ENCODE data around the gene ATG7.
A peak's percentile ranks its signal among the peaks of the same experiment; 100 is the strongest.

Gene ATG7

DNA sequence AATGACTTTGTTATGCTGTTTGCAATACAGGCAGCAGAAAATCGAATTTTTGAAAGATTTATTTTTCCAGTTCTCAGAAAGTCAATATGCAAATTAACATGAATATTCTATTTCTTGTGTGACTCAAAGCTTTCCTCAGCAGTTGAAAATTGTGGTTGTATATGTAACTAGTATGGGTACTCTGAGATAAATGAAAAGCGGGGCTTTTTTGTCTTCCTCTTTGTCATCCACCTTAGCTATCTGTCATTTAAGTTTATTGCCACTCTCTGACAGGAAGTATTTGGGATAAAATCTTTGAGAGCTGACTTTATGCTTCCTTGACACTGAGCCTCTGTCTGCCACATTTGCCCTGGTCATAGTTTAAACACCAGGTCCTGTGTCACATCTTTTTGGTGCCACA, 91.5 kb downstream of the ATG7 start:
- DNase-seq = no peak

- no peak for DNase-seq
Measured at GRCh38 chr3:11364181-11364580, 92.0 kb downstream of the ATG7 start.

DNA sequence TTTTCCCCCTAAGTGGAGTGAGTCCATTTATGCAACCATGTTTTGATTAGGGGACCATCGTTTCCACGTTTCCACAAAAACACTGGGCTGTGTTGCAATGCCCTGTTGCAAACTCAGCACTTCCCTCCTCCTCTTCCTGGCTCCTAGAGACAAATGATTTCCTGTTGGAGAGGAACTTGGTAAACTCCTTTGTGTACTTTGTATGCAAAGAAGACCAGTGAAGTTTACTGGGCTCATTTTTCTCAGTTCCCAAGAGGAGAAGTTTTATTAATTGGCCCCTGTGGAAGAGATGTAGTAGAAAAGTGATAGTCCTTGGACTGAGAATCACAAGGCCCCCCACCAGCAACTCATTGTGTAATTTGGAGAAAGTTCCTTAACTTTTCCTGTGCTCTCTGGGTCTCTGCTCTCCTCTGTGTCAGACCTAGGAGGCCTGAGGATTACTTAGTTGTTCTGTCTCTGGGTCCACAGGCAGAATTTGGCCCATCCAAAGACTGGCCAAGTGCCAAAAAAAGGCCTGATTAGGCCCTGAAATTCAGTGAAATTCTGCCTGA, 95.0 kb downstream of the ATG7 start:
- peak in 1 of 2 donors; percentile 41 for DNase-seq

- DNase-seq = no peak
Measured at GRCh38 chr3:11370191-11370590, 98.0 kb downstream of the ATG7 start.

DNA sequence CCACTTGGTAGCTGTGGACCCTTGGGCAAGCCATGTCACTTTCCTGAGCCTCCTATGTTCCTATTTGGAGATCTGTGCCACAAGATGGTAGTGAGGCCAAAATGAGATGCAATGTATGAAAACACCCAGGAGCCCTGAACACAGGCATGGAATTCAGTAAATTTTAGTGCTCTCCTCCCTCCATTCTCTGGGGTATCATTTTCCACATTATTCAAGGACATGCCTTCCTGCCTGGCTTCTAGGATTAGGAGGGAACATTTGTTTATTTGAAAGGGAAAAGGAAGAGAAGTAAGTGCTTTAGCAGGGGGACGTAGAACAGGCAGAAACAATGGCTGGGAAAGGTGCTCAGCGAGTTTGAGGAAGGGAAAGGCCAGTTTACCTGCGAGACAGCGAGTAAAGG, 98.8 kb downstream of the ATG7 start:
- no peak for DNase-seq

- no peak for DNase-seq
Measured at GRCh38 chr3:11371747-11372146, 99.5 kb downstream of the ATG7 start.

DNA sequence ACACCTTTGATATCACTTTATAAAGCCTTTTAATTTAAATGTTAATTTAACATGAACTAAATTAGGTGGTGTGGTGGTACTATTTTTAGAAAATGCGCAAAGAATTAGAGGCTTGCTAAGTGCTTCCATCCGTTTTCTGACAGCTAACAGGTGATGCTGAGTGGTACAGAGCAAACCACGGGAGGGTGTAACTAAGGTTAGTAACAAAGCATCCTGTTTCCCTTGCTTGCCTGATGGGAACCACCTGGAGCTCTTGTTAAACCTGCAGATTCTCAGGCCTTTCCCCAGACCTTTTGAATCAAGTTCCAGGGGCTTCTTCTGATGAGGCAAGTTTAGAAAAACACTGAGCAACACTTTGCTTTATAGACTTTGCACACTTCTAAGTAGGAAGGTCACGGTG, 101.0 kb downstream of the ATG7 start:
- no peak for DNase-seq

DNA sequence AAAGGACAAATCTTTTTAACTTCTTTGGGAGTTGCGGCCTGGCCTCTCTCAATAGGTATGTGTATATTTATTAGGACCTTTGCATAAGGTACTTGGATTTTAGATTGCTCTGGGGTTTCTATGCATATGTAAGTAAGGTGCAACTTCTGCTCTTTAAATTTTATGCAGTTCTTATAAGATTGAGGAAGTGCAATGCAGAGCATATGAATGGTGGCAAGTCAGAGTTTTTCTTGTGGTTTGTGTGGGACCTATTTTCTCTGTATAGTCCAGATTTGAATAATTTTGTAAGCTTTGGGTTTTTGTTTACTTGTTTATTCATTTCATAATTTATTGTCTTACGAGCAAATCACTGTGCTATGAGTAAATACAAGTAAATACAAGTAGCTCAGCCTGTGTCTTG, 101.5 kb downstream of the ATG7 start:
- no peak for DNase-seq

GRCh38 chr3:11375333-11376088, 103.3 kb downstream of the ATG7 start:
- DNase-seq = no peak

DNA sequence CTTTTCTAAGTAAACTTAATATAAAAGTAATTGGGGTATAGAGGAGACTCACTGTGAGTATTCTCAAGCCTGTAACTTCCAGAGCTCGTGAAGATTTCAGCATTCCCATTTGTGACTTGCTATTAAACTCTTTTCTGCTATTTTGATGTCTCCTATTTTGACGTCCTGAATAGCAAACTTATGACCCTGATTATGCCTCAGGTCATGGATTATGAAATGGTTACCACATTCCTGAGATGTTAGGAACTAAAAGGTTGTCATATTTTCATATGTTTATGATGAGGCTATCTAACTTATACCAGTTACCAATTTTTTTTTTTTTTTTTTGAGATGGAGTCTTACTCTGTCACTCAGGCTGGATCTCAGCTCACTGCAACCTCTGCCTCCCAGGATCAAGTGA, 105.5 kb downstream of the ATG7 start:
- no peak for DNase-seq

GRCh38 chr3:11379238-11379823, 107.1 kb downstream of the ATG7 start:
- DNase-seq = peak in 1 of 2 donors; percentile 79

- no peak for DNase-seq
Measured at GRCh38 chr3:11379824-11380701, 107.9 kb downstream of the ATG7 start.

DNA sequence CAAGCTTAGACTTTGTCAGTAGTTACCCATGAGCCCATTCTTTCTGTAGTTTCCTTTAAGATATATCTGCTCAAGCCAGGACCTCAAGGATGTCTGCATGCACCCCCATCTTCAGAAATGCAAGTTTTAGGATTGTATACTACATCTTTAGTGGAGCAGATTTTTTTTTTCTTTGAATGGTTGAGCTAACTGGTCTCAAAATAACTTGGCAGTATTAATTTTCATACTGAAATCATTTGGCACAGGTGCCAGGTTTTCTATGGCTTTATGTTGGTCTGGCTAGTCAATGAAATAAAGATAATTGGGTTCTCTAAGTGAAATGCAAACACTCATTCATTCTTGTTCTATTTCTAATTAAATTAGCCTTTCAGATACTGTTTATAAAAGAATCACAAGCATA, 108.9 kb downstream of the ATG7 start:
- no peak for DNase-seq

DNA sequence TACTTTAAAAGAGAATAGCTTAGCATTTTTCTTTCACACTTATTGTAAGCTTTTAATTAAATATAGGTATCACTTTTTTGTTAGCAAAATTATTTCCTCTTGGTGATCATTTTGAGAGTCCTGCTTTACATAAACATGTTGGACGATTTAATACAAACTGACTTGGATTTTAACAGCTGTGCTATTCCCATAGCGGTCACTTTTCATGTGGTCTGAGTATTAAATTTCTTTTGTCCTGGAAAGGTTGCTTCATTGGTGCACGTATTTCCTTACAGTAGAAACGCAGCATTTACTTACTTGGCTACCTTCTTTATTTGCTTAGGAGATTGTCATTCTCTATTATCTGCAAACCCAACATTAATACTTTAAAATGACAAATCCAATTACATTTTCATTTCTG, 109.4 kb downstream of the ATG7 start:
- no peak for DNase-seq

GRCh38 chr3:11382146-11382745, 110.0 kb downstream of the ATG7 start:
- DNase-seq = no peak

DNA sequence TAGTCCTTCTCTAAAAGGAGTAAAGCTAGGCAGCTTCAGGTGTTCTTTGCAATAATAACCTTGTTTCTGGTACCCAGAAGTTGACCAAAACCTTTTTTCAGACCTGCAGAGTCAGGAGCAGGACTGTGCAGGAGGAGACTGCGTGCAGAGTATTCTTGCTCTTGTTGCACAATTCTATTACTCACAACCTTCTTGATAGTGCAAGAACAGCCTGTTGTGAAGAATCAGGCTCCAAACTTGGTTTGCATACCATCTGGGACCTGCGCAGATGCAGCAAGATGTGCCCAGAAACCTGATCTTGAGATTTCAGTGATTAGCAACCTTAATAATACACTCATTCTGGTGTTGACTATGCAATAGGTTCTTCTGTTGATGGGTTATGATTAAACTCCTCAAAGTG, 111.9 kb downstream of the ATG7 start:
- DNase-seq = no peak

DNA sequence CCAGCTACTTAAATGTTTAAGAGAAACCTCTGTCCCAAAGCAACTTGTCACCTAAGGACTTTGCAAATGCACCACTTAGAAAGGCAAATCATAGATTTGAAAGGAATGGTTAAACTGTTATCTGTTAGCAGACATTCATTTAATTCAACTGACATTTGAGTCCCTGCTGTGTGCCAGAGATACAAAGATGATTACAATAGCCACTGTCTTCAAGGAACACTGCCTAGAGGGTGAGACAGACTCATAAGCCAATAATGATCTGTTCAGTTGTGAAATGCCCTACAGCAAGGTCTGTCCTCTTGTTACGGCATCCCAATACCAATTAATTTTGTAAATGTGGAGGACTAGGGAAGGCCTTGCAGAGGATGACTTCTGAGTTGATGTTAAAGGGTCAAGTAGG, 113.1 kb downstream of the ATG7 start:
- DNase-seq = no peak

GRCh38 chr3:11385891-11386290, 113.7 kb downstream of the ATG7 start:
- no peak for DNase-seq

DNA sequence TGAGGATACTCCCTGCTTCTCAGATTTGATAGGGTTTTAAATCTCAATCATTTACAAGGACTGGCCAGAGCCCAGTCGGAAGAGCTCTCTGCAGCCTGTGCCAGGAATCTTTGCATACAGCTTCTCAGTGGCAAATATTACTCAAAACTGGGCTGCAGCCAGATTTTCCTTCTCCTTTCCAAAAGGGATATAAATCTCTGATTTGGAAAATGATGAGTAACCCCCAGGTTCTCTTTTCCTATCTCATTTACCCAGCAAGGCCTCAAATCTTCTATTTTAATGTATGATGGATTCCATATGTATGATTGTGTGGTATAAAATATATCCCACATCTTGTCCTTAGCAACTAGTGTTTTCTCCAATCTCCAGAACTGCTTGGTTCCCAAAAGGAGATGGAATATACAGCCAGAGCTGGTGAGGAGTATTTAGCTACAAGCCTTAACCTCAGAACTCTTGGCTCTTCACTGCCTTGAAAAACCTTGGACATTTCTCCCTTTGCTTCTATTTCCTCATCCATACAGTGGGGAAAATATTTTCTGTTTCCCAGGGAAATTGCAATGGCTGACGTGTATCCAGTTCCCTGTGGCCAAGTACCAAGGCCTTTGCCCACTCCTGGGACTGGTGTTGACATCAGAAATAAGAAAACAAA, 114.4 kb downstream of the ATG7 start:
- DNase-seq = no peak

- DNase-seq = no peak
Measured at GRCh38 chr3:11389386-11390268, 117.4 kb downstream of the ATG7 start.

- DNase-seq = no peak
Measured at GRCh38 chr3:11390411-11391131, 118.4 kb downstream of the ATG7 start.
